Fibroblast of skin of abdomen (primary cell): Measurements from ENCODE around the gene ADAMTS20.

Source experiments
- DNase-seq: peaks from one replicate; pipeline ENCODE4 v3.0.0-alpha.2; 2013

ADAMTS20 gene

GRCh38 chr12:43312991-43313505 lies 239.0 kb downstream of the ADAMTS20 start:
- DNase-seq: no peak

- no peak for DNase-seq
These were observed 241.4 kb downstream of the ADAMTS20 start for GRCh38 chr12:43310596-43310995.

DNA sequence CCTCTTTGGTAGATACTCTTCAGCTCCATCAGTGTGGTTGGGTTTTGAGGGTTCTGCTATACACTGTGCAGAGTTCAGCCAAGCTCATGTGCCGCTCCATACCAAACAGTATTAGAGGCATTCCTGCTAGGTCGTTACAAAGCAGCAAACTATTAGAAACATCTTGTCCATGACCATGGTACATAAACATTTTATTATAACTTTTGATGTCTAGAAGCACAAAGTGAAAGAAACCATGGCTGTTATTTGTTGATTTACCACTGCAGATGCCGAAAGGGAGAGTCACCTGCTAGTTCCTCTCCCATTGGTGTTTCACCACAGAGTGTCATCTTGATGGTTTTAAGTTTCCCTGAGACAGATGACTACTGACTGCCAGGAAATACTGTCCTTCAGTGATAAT lies 242.0 kb downstream of the ADAMTS20 start:
- DNase-seq: peak; percentile 93

DNA sequence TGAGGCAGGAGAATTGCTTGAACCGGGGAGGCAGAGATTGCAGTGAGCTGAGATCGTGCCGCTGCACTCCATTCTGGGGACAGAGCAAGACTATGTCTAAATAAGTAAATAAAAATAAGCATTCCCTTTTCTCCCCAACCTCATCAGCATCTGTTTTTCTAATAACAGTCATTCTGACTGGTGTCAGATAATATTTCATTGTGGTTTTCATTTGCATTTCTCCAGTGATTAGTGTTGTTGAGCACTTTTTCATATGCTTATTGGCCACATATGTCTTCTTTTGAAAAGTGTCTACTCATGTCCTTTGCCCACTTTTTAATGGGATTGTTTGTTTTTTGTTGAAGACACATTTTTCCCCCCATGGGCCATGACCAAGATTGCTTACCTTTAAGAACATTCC lies 243.2 kb downstream of the ADAMTS20 start:
- no peak for DNase-seq

GRCh38 chr12:43307126-43307525 lies 244.9 kb downstream of the ADAMTS20 start:
- no peak for DNase-seq

GRCh38 chr12:43306066-43306465 lies 245.9 kb downstream of the ADAMTS20 start:
- DNase-seq: peak; percentile 94

- DNase-seq: no peak
These were observed 246.9 kb downstream of the ADAMTS20 start for GRCh38 chr12:43305065-43305464.
